Fibroblast of lung (primary cell): ENCODE results near the gene DUSP16. TPM values are rescaled to one million over a fixed set of nuclear protein-coding genes. Genes with fewer than 3 reads are reported as not detected.

ENCODE experiments used
- DNase-seq, 2 donors: peaks; one replicate each; pipeline versions ENCODE4 v3.0.0 to v3.0.0-alpha.2; 2010; ENCODE audit warnings: low read depth in 2 of 2
- H2AFZ ChIP-seq: 2 replicates; pipeline ENCODE4 v1.5.1; 2012; ENCODE audit warnings: low read length, control low read depth, inconsistent platforms
- H3K27ac ChIP-seq: 2 replicates; pipeline ENCODE4 v1.5.1; 2011; ENCODE audit warnings: low read length, control low read depth; ENCODE audit not compliant: insufficient read depth
- H3K27me3 ChIP-seq: 2 replicates; pipeline ENCODE4 v1.5.1; 2011; ENCODE audit warnings: mild to moderate bottlenecking, low read length; ENCODE audit not compliant: control insufficient read depth, insufficient read depth
- H3K36me3 ChIP-seq: 2 replicates; pipeline ENCODE4 v1.5.1; 2011; ENCODE audit warnings: low read length; ENCODE audit not compliant: control insufficient read depth, insufficient read depth
- H3K4me1 ChIP-seq: 2 replicates; pipeline ENCODE4 v1.5.1; 2011; ENCODE audit warnings: low read length; ENCODE audit not compliant: control insufficient read depth, insufficient read depth; ENCODE audit errors: extremely low read depth
- H3K4me2 ChIP-seq: 2 replicates; pipeline ENCODE4 v1.5.1; 2011; ENCODE audit warnings: low read length, control low read depth; ENCODE audit not compliant: insufficient read depth; ENCODE audit errors: extremely low read depth
- H3K4me3 ChIP-seq, 4 experiments: fragments of 200-600 bp in 1 of 4; sonication (generic) in 1 of 4; replicated peaks in 1 of 4; 2 replicates each; pipeline ENCODE4 v1.5.1; 2011 to 2016; ENCODE audit warnings: low read length in 4 of 4, low read depth in 3 of 4, mild to moderate bottlenecking in 3 of 4, control low read depth in 2 of 4, inconsistent platforms in 1 of 4, mixed read lengths in 1 of 4; ENCODE audit not compliant: insufficient read depth in 1 of 4; ENCODE audit errors: control extremely low read depth in 1 of 4
- H3K79me2 ChIP-seq: 2 replicates; pipeline ENCODE4 v1.5.1; 2012; ENCODE audit warnings: mild to moderate bottlenecking, low read length, inconsistent platforms; ENCODE audit not compliant: control insufficient read depth, insufficient read depth
- H3K9ac ChIP-seq: 2 replicates; pipeline ENCODE4 v1.5.1; 2011; ENCODE audit warnings: mild to moderate bottlenecking, low read length, control low read depth; ENCODE audit not compliant: insufficient read depth
- H3K9me3 ChIP-seq: 2 replicates; pipeline ENCODE4 v1.5.1; 2012; ENCODE audit warnings: low read depth, low read length; ENCODE audit not compliant: control insufficient read depth, insufficient read depth
- H4K20me1 ChIP-seq: 2 replicates; pipeline ENCODE4 v1.5.1; 2011; ENCODE audit warnings: low read length; ENCODE audit not compliant: control insufficient read depth, insufficient read depth; ENCODE audit errors: extremely low read depth
- CTCF ChIP-seq, 2 donors: IDR thresholded peaks in 1 of 2; conservative IDR thresholded peaks in 1 of 2; 1 replicate in 1 of 2; 2 replicates in 1 of 2; pipeline ENCODE4 v1.5.1; 2011 to 2012; ENCODE audit warnings: low read length in 2 of 2, control low read depth in 1 of 2, inconsistent platforms in 1 of 2, low read depth in 1 of 2, mild to moderate bottlenecking in 1 of 2
- EZH2 ChIP-seq: IDR thresholded peaks from 2 replicates; pipeline ENCODE4 v1.5.1; 2012; ENCODE audit warnings: low read length, control low read depth, mild to moderate bottlenecking; ENCODE audit errors: missing control alignments
- polyA plus RNA-seq, 2 donors: library from polyadenylated mRNA; depleted of rRNA in 1 of 2; stranded (reverse) in 1 of 2; unstranded in 1 of 2; fragments of >200 nt; gene quantifications; 2 replicates each; pipeline ENCODE4 v1.2.1, GENCODE V29; 2011 to 2012; ENCODE audit warnings: missing spikeins in 1 of 2
- total RNA-seq: library from RNA; depleted of rRNA; stranded (reverse); fragments of >200 nt; gene quantifications from 2 replicates; pipeline ENCODE4 v1.2.1, GENCODE V29; 2014

DUSP16 gene
- total and polyA plus RNA-seq, 2 donors (not counting 1 experiment from before 2014, with no cell fraction given), result 9.4 to 15.2 TPM

DNA sequence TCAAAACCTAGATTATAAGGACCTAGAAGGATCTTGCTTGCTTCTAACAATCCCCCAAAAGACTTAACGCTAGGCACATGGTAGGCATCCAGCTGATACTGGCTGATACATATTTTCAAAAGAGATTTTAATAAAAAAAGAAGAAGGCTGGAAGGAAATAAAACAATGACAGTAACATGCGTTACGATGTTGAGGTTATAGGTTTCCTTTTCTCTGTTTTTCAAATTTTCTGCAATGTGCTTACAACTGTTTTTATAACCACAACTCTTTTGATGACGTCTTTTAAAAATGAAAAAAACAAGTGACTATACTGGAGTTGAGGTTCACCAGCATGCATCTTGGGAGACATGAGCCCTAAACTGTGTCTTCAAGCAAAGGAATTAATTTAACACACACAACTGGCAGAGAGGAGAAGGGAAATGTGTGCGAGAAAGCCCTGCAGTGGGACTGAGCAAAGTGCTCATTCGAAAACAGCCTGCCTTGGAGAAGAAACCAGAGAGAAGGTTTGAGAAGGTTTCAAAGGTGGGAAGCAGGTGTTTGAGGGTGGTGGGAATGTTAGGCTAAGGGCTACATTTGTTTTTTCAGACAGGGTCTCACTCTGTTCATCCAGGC, 80.4 kb downstream of the DUSP16 start:
- no peak for DNase-seq
- peaks cover 7% of the 10 kb centered on the region for H3K36me3 ChIP-seq
- no peak overlapping the region for H2AFZ ChIP-seq
- no peak overlapping the region for H3K27ac ChIP-seq
- no peaks in the 10 kb centered on the region for H3K27me3 ChIP-seq
- no peak overlapping the region for H3K4me2 ChIP-seq
- H3K79me2 ChIP-seq, result no peaks in the 10 kb centered on the region
- TF ChIP-seq EZH2 (no peak), CTCF (conservative IDR thresholded peaks at IDR 0.05 in 1 of 2, IDR thresholded peaks at IDR 0.05 in 1 of 2; ENCODE audit: low read depth in 1 of 2, low read length in 2 of 2) (no peak)
- no peaks in the 10 kb centered on the region for H3K9me3 ChIP-seq
- no peak overlapping the region for H3K9ac ChIP-seq
- no peak overlapping the region for H3K4me3 ChIP-seq
- H4K20me1 ChIP-seq, result no peaks in the 10 kb centered on the region
- H3K4me1 ChIP-seq, result no peaks in the 10 kb centered on the region

DNA sequence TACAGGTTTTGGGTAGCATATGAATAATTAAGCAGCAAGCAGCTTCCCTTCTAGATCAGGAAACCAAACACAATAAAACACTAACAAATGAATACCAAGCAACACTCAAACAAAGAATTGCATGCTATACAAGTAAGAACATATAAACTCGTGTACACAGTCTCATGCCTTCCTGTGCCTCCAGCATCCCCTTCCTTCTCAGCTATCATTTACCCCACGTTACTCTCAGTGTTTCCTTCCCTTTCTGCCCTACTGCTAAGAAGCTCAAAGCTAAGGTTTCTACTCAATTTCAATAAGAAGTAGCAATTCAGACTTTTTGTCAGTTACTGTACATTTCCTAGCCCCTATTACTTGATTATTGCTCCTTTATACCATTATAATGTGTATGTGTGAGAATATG, 81.0 kb downstream of the DUSP16 start:
- H4K20me1 ChIP-seq, result no peaks in the 10 kb centered on the region
- H3K27me3 ChIP-seq, result no peaks in the 10 kb centered on the region
- no peak overlapping the region for H3K27ac ChIP-seq
- TF ChIP-seq EZH2 (no peak), CTCF (conservative IDR thresholded peaks at IDR 0.05 in 1 of 2, IDR thresholded peaks at IDR 0.05 in 1 of 2; ENCODE audit: low read depth in 1 of 2, low read length in 2 of 2) (no peak)
- no peak overlapping the region for H3K4me2 ChIP-seq
- no peaks in the 10 kb centered on the region for H3K4me1 ChIP-seq
- no peaks in the 10 kb centered on the region for H3K79me2 ChIP-seq
- no peak overlapping the region for H3K9ac ChIP-seq
- no peak overlapping the region for H3K4me3 ChIP-seq
- H2AFZ ChIP-seq, result no peak overlapping the region
- H3K9me3 ChIP-seq, result no peaks in the 10 kb centered on the region
- H3K36me3 ChIP-seq, result peaks cover 12% of the 10 kb centered on the region
- no peak for DNase-seq

DNA sequence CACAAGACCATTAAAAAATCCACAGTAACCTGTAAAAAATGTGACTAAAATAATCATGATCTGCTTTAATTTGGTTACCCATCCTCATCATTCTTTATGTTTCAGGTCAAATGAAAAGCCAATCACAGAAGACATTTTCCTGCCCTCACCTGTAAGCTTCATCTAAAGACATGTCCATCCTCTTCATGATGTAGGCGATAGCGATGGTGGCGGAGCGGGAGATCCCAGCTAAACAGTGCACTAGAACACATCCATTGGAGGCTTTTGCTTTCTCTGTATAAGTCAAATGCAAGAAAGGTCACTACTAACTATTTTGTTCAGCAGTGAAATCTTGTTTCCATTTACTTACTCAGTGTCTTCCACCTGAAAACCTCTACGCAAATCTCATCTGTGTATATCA, 82.6 kb downstream of the DUSP16 start:
- H3K9me3 ChIP-seq, result no peaks in the 10 kb centered on the region
- H3K36me3 ChIP-seq, result peaks cover 13% of the 10 kb centered on the region
- no peak overlapping the region for H3K4me3 ChIP-seq
- TF ChIP-seq CTCF (conservative IDR thresholded peaks at IDR 0.05 in 1 of 2, IDR thresholded peaks at IDR 0.05 in 1 of 2; ENCODE audit: low read depth in 1 of 2, low read length in 2 of 2) (no peak), EZH2 (no peak)
- H3K4me2 ChIP-seq, result no peak overlapping the region
- DNase-seq, result no peak
- no peaks in the 10 kb centered on the region for H3K79me2 ChIP-seq
- H3K9ac ChIP-seq, result no peak overlapping the region
- no peaks in the 10 kb centered on the region for H3K4me1 ChIP-seq
- H3K27ac ChIP-seq, result no peak overlapping the region
- H2AFZ ChIP-seq, result no peak overlapping the region
- no peaks in the 10 kb centered on the region for H4K20me1 ChIP-seq
- no peaks in the 10 kb centered on the region for H3K27me3 ChIP-seq
